HG02642 (cell line): ENCODE results near the gene IGSF8.
"Not testable (repeated sequence)": the region's sequence is repeated elsewhere in the genome, so short reads cannot be mapped to it uniquely, and the experiment has no call there.

Source experiments
- ATAC-seq: cut with Tn5 transposase; IDR thresholded peaks from one replicate; pipeline ENCODE4 v1.9.1; 2021; ENCODE audit warnings: mild to moderate bottlenecking; ENCODE audit not compliant: unreplicated experiment, poor library complexity

The IGSF8 gene

GRCh38 chr1:160074865-160075264 lies 23.6 kb downstream of the IGSF8 start:
- no peak for ATAC-seq

GRCh38 chr1:160071289-160071688 lies 27.1 kb downstream of the IGSF8 start:
- no peak for ATAC-seq

- ATAC-seq, result peak; percentile 54
Observed at GRCh38 chr1:160070243-160071163, 27.9 kb downstream of the IGSF8 start.

GRCh38 chr1:160069460-160070231 lies 28.8 kb downstream of the IGSF8 start, which contains the start of gene KCNJ10:
TSS of gene KCNJ10 (minus strand) at chr1:160070160. CDS start at chr1:160042532, 27,628 bp downstream.
- ATAC-seq, result no peak

- ATAC-seq, result no peak
Observed at GRCh38 chr1:160068225-160068624, 30.2 kb downstream of the IGSF8 start.

DNA sequence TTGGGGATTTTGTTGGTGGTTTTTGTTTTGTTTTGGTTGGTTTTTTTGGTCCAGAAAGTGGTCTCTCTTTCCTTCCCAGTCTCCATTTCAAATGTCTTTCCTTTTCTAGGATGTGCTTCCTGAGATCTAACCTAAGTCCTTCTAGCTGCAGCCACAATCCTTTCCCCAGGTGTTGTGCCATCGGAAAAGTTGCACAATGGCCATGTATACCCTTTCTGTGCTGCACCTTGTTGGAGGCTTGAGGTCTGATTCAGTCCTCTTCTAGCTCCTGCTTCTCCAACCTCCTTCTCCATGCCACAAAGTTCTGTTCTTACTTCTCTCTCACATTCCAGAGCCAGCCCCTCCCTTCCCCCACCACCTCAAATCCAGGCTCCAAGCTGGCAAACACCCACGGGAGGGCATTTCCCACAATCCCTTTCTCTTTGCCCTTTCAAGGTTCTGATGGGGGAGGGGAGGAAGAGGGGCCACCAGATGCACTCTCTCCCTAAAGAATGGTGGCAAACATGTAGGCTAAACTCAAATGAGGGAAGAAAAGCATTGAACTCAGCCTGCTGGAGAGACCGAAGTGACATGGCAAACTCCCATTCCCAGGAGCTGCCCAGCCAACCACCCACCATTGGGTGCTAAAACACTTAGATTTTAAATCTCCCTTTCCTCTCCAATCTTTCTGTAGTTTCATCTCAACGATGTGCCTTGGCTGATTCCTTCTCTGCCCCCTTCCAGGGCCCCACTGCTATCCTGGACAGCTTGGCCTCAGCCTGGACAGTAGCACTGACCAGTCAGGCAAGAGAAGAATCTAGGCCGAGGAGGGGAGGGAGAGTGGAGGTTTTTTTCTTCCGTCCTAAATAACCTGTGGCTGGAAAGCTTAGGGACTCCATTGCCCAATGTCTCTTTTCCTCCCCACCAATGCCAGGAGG lies 31.3 kb downstream of the IGSF8 start:
- ATAC-seq, result no peak

DNA sequence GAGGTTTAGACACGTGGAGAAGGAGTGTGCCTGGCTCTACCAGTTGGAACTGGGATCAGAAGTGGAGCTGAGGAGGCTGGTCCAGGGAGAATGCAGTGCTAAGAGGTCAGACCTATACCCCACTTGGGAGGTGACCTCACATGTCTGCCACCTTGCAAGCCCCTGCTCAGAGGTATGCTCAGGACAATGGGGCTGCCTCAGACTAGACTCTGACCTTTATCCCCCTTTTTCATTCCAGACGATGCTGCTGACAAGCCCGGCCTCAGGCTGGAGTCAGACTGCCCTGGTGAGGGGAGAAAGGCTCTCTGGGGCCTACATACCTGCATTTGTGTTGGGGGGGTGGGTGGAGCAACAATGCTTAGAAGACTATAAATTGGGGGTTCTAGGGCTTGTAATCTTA lies 33.7 kb downstream of the IGSF8 start:
- no peak for ATAC-seq

DNA sequence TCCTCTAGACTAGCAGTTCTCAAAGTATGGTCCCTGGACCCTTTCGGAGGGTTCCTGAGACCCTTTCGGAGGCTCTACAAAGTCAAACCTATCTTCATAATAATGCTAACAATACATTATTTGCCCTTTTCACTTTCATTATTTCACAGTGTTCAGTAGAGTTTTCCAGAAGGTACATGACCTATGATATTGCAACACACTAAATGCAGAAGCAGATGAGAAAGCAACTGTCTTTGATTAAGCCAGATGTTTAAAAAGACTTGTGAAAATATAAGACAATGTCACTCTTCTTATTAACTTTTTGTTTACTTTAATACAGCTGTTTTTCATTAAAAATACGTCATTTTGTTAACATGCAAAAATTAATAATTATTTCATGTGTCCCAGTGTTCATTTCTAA lies 34.3 kb downstream of the IGSF8 start:
- ATAC-seq, result no peak

- ATAC-seq, result no peak
Observed at GRCh38 chr1:160063176-160063575, 35.2 kb downstream of the IGSF8 start.

DNA sequence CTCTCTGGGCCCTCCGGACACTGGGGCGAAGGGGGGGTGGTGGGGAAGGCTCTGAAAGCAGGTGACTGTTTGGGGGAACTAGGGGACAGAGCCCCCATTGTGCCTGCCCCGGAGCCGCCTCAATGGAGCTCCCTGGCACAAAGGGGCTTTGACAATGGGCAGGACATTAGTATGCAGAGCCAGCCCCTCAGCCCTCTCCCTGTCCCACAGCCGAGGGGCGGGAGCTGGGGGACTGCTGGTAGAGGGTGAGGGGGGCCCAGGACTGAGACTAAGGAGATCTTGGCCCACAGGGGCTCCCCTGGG lies 36.2 kb downstream of the IGSF8 start:
- no peak for ATAC-seq

- ATAC-seq, result no peak
Observed at GRCh38 chr1:160061369-160062229, 36.8 kb downstream of the IGSF8 start.

DNA sequence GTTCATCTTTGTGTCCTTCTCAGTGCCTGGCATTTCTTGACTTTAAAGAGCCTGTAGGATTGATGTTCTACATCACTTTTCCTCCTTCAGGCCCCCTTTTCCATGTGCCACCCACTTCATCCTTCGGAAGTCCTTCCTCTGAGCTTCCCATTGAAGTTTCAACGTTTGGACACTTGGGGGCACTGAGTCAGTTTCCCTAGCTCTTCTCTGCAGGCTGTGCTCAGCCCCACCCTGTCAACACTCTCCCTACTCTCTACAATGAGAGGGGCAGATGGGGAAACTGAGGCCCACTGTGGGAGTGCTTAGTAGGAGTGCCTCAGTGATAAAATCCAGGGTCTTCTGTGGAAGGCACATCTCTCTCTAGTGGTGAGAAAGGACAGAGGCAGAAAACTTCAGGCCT lies 40.3 kb downstream of the IGSF8 start:
- no peak for ATAC-seq

DNA sequence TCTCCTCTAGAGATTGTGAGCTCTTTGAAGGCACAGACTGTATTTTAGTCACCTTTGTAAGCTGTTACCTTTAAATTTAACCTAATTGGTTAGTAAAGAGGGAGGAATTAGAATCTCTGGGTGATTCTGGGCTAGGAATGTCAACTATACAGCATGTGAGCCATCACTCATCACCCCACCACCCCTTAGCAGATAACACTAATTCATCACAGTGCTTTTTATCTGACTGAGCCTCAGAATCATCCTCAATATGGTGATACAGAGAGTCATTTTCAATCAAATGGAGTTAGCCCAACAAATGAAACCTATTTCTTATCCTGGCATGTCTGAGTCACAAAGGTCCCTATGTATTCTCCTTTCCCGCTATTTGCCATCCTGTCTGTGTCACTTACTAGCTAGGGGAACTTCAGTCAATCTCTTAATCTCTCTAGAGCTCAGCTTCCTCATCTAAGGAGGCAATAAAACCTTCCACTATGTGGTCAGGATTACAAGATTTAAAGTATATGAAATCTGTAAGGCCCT lies 41.7 kb downstream of the IGSF8 start:
- no peak for ATAC-seq

DNA sequence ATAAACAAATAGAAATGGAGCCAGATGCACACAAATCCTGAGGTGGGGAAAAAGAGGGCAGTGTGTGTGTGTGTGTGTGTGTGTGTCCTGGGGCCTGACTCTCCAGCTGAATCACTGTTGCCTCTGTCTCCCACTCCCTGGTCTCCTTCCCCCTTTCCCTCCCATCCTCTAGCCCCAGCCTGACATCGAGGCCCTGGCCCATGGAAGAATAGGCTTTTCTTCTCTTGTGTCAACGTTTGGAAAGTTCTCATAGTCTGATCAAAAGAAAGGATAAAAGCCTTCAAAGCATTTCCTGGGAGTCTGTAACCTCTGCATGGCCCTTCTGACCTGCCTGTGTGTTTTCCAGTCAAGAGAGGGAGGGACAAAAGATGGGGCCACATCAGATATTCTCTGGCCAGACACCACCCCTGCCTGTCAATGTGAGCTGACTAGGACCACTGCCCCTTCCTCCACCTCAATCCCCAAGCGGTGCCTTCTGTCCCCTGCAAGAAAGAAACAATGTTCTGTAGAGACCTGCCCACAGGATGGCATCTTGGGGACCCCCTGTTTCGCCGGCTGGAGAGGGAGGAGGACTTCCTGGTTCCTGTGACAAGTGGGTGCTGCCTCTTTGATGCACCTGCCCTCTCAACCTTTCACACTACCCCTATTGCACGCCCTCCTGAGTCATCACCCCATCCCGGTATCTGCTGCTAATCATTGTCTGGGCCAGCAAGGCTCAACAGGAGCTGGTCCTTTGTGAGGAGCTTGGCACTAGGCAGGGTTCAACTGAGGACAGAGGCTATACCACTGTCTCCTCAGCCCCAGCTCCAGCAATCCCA lies 44.7 kb downstream of the IGSF8 start:
- no peak for ATAC-seq

- ATAC-seq, result no peak
Observed at GRCh38 chr1:160052936-160053335, 45.5 kb downstream of the IGSF8 start.

- no peak for ATAC-seq
Observed at GRCh38 chr1:160050619-160051018, 47.8 kb downstream of the IGSF8 start.

DNA sequence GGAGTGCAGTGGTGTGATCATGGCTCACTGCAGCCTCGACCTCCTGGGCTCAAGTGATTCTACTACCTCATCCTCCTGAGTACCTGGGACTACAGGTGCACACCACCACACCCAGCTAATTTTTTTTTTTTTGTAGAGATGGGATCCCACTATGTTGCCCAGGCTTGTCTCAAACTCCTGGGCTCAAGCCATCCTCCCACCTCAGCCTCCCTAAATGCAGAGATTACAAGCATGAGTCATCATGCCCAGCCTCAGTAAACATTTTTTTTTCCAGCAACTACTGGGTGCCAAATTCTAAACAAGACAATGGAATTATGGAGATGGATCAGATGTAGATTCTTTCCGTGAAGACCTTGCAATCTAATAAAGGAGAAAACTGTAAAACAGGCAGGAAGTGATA lies 48.2 kb downstream of the IGSF8 start:
- not testable (repeated sequence) for ATAC-seq

GRCh38 chr1:160049101-160049500 lies 49.3 kb downstream of the IGSF8 start:
- ATAC-seq, result no peak

- ATAC-seq, result no peak
Observed at GRCh38 chr1:160048335-160048734, 50.1 kb downstream of the IGSF8 start.
